Esophagus muscularis mucosa (tissue), 4 donors: Measurements from ENCODE around the gene NT5DC3.

Experiments used
- EP300 ChIP-seq: sonication (generic); formaldehyde crosslinking; IDR thresholded peaks from one replicate; pipeline ENCODE4 v1.6.1; 2017; ENCODE audit warnings: antibody characterized with exemption
- POLR2A ChIP-seq: fragments of 450-650 bp; IDR thresholded peaks from one replicate; pipeline ENCODE4 v1.6.1; 2017; ENCODE audit warnings: antibody characterized with exemption, moderate library complexity, mild to moderate bottlenecking, low read depth
- POLR2AphosphoS5 ChIP-seq, 2 donors: sonication (generic); formaldehyde crosslinking; IDR thresholded peaks; one replicate each; pipeline ENCODE4 v1.6.1; 2017; ENCODE audit warnings: antibody characterized with exemption in 2 of 2
- TF ChIP-seq, protein P1 (sequence below), 3 experiments: fragments of 200-600 bp in 2 of 3; fragments of 450-650 bp in 1 of 3; sonication (generic) in 2 of 3; IDR thresholded peaks; one replicate each; pipeline ENCODE4 v1.5.1; 2017 to 2019; ENCODE audit warnings: antibody characterized with exemption in 3 of 3, mild to moderate bottlenecking in 2 of 3, moderate library complexity in 1 of 3

DNA sequence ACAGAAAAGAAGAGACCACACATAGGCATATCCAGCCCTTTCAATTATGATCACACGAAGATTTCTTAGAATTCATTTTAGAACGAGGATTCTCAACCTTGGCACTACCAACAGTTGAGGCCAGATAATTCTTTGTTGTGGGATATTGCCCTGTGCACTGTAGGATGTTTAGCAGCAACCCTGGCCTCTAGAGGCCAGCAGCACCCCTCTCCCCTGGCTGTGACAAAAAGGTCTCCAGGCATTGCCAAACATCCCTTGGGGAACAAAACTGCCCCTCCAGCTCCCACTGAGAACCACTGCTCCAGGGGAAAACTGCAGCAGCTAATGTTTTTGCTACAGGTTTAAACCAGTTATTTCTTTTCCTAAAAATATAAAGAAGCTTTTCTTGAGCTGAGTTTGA is 7.1 kb downstream of the NT5DC3 start:
- TF ChIP-seq, protein P1, sequence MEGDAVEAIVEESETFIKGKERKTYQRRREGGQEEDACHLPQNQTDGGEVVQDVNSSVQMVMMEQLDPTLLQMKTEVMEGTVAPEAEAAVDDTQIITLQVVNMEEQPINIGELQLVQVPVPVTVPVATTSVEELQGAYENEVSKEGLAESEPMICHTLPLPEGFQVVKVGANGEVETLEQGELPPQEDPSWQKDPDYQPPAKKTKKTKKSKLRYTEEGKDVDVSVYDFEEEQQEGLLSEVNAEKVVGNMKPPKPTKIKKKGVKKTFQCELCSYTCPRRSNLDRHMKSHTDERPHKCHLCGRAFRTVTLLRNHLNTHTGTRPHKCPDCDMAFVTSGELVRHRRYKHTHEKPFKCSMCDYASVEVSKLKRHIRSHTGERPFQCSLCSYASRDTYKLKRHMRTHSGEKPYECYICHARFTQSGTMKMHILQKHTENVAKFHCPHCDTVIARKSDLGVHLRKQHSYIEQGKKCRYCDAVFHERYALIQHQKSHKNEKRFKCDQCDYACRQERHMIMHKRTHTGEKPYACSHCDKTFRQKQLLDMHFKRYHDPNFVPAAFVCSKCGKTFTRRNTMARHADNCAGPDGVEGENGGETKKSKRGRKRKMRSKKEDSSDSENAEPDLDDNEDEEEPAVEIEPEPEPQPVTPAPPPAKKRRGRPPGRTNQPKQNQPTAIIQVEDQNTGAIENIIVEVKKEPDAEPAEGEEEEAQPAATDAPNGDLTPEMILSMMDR (IDR thresholded peaks at IDR 0.05), result no peak
- no peak for TF ChIP-seq EP300
- TF ChIP-seq POLR2A, result no peak
- TF ChIP-seq POLR2AphosphoS5 (IDR thresholded peaks at IDR 0.05), result no peak
